HG03025 (cell line): Measurements from ENCODE around the gene SGPP1.
"Not testable (repeated sequence)": the region's sequence is repeated elsewhere in the genome, so short reads cannot be mapped to it uniquely, and the experiment has no call there.

Source experiments
- ATAC-seq: cut with Tn5 transposase; IDR thresholded peaks from one replicate; pipeline ENCODE4 v1.9.1; 2021; ENCODE audit warnings: mild to moderate bottlenecking, moderate library complexity; ENCODE audit not compliant: unreplicated experiment, low FRiP score

SGPP1 gene

DNA sequence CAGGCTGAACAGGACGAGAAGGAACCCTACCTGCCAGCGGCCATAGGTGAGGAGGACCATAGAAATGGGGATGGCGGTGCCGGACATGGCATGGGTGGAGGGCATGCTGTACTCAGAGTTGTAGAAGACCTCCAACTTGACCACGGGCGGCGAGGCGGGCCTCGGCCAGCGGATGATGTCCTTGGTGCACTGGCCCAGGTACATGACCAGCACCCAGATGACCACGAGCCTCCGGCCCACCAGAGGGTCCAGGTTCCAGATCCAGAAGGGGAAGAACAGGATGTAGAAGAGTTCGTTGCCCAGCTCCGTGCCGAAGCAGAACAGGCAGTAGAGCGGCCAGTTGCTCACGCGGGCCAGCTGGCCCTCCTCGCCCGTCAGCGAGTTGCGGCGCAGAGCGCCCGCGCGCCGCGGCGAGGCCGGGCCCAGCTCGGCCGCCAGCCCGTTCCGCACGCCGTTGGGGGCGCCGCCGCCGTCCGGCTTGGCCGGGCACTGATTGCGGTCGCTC, 582 bp downstream of the SGPP1 start:
- ATAC-seq = peak; percentile 30

- ATAC-seq = no peak
These were observed 1.4 kb downstream of the SGPP1 start for GRCh38 chr14:63726499-63726898.

DNA sequence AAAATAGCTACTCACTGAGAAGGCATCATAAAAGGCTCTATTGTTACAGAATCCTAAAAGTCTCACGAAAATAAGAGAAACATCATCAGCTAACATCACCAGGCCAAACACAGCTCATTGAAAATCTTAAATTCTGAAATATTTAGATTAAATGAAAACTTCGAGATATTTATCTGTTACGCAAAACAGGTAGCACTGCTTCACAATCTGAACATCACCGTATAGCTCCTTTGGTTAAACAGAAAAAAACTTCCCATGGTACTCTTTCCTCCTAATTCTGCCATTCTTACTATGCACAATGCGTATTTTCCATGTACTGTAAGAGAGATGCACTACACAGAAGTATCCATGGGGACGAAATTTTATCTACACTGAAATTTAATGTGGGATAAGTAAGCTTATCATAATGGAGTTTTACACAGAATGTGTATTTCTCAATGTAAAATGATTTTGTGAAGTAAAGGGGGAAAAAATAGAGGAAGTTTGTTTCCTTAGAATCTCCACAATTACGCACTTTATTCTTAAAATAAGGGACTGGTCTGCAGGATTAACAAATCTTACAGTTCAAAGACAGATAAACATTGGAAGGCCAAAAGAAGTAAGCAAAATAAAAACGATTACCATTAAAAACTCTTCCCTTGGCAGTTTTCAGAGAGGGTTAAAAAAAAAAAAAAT, 1.9 kb downstream of the SGPP1 start:
- ATAC-seq = no peak

DNA sequence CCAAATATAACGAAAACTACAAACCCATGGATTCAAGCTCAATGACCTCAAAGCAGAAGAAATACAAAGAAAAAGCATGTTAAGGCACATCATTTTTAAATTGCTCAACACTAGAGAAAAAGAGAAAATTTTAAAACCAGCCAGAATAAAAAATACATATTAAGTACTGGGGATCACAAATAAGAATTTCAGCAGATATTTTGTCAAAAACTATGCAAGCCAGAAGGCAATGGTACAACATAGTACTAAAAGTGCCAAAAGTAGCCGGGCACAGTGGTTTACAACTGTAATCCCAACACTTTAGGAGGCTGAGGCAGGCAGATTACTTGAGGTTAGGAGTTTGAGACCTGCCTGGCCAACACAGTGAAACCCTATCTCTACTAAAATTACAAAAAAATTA, 10.2 kb downstream of the SGPP1 start:
- no peak for ATAC-seq

- no peak for ATAC-seq
These were observed 12.5 kb downstream of the SGPP1 start for GRCh38 chr14:63715360-63715759.

DNA sequence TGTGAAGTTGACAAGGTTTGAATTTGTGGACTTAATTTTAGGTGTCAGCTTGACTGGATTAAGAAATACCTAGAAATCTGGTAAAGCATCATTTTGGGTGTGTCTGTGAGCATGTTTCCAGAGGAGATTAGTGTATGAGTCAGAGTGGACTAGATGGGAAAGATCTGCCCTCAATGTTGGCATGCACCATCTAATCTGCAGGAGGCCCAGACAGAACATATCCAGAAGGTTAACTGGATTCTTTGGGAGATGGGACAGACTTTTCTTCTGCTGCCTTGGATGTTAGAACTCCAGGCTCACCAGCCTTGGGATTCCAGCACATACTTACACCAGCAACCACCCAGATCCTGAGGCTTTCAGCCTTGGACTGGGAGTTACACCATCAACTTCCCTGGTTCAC, 14.1 kb downstream of the SGPP1 start:
- no peak for ATAC-seq

GRCh38 chr14:63713058-63713457, 14.8 kb downstream of the SGPP1 start:
- no peak for ATAC-seq

DNA sequence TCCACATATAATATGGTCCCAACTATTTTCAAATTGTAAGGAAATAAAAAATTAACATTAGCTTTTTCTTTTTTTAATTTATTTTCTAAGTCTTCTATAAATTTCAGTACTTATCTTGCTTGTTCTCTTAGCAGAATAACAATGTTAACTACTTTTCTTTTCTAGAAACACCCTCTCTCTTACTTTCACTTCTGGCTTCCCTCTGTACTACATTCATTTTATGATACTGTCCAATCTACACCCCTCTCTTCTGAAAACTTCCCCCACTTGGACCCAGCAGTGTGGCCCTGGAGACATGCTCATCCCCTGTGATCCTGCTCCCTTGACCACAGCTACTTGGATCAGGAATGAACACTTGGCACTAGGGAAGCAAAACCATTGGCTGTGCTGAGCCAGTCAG, 15.7 kb downstream of the SGPP1 start:
- no peak for ATAC-seq

DNA sequence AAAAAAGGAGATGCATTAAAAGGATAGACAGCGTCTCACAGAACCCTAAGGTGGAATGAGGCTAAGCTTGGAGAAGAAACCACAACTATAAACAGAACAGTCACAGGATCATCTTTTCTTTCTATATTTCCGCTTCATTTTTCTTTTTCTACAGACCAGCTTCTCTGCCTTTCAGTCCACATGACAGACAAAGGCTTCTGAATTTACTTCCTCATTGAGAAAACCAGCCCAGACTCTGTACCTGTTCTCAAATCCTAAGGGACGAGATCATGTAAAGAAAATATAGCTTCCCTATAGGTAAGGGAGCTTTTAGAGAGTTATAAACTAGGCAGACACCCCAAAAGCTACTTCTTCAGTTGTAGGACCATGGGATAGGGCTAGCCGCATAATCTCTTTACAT, 17.4 kb downstream of the SGPP1 start:
- no peak for ATAC-seq

DNA sequence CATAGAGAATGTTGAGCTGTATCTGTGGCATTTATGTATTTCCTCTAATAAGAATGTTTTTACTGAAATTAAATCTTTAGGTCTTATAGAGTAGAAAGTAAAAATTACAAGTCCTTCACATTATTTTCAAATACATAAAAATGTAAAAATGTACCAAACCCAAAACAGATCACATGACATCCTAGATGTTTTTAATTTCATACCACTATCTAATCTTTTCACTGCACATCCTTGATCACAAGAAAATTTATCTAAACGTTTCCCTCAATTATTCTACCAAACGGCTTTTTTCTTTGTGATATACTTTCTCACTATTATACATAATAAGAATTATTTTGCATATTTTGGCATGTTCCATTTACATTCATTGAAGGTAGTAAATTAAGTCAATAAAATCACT, 18.3 kb downstream of the SGPP1 start:
- ATAC-seq = no peak

- ATAC-seq = no peak
These were observed 20.6 kb downstream of the SGPP1 start for GRCh38 chr14:63707216-63707615.

DNA sequence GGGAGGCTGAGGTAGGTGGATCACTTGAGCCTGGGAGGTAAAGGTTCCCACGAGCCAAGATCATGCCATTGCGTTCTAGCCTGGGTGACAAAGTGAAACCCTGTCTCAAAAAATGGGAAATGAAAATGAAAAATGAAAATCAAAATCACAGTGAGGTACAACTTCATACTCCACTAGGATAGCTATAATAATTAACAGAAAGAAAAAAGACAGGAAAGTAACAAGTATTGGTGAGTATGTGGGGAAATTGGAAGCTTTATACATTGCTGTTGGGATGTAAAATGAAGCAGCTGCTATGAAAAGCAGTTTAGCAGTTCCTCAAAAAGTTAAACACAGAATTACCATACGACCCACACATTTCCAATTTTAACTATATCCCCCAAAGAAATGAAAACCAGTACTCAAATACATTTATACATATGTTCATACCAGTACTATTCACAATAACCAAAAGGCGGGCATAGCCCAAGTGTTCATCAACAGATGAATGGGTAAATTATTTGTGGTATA, 22.2 kb downstream of the SGPP1 start:
- no peak for ATAC-seq

DNA sequence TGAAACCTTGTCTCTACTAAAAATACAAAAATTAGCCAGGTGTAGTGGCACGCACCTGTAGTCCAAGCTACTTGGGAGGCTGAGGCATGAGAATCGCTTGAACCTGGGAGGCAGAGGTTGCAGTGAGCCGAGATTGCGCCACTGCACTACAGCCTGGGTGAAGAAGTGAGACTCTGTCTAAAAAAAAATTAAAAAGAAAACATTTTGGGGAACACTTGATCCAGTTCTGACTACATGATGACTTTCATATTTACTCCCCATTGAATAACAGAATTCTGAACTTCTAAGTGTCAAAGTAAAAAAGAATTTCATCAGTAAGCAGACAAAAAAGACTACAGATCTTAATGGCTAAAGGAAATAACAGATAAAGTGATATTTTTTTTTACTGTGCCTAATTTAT, 25.3 kb downstream of the SGPP1 start:
- ATAC-seq = not testable (repeated sequence)

DNA sequence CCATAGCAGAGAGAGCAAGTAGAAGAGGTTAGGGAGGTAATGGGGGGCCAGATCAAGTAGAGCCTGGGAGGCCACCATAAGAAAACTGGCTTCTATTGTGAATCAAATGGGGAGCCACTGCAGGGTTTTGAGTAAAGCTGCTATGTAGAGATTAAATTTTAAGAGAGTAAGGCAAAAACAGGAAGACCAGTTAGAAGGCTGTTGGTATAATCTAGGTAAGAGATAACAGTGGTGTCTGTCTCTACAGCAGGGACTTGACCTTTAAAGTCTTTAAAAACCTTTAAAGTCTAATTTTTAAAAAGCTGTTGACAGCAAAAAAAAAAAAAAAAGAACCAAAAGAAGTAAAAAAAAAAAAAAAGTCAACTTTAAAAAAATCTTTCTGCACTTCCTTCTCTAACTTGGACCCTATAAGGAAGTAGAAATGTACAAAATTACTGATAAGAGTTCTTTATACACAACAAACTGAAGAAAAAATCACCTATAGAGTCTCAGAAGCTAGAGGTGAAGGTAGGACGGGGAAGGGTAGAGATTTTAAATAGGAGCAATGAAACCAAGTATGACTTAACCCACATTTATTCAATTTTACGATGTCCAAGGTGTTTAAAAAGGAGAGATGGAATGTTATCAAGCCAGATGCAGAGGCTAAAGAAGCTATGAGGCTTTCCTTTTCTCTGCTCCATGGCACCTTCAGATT, 26.1 kb downstream of the SGPP1 start:
- no peak for ATAC-seq

DNA sequence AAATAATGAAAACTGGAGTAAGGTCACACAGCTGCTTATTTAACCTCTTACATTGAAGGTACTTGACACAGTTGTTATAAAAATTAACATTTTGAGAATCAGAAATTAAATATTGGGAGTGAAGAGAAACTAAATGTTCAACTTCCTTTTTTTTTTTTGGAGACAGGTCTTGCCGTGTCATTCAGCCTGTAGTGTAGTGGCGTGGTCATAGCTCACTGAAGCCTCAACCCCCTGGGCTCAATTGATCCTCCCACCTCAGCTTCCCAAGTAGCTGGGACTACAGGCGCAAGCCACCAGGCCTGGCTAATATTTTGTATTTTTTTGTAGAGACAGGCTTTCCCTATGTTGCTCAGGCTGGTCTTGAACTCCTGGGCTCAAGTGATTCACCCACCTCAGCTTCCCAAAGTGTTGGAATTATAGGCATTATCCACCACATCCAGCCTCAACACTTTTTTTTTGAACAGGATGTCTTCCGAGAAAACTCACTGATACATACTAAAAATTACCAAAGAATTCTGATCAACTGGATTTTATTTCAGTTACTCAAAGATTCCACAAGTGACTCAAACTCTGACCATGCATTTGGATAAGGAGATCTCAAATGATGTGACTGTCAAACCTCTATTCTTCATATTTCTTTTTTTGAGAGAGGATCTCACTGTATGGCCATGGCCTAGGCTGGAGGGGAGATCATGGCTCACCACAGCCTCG, 35.4 kb downstream of the SGPP1 start:
- no peak for ATAC-seq

GRCh38 chr14:63689132-63689531, 38.7 kb downstream of the SGPP1 start:
- no peak for ATAC-seq

DNA sequence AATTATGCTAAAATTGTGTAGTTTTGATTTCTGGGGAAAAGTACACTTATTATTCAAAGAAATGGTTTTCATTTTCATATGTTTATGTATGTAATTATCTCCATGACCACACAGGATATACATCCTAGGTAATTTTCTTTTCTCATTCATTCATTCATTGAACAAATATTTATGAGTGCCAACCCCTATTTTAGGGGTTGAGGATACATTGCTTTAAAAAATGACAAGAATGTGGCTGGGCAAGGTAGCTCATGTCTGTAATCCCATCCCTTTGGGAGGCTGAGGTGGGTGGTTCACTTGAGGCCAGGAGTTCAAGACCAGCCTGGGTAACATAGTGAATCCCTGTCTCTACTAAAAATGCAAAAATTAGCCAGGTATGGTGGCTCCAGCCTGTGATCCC, 40.9 kb downstream of the SGPP1 start:
- no peak for ATAC-seq

- no peak for ATAC-seq
These were observed 42.5 kb downstream of the SGPP1 start for GRCh38 chr14:63685401-63685800.

GRCh38 chr14:63682727-63683593, 44.9 kb downstream of the SGPP1 start:
- no peak for ATAC-seq

- no peak for ATAC-seq
These were observed 49.3 kb downstream of the SGPP1 start for GRCh38 chr14:63678536-63678935.
